Measurements from ENCODE around the gene CASS4. TPM values are rescaled to one million over a fixed set of nuclear protein-coding genes. Genes with fewer than 3 reads are reported as not detected.

Gene CASS4
- total and polyA plus RNA-seq, 7 donors: 0.08 to 0.73 (median 0.34) TPM

- no peaks in the 10 kb centered on the region for H3K36me3 ChIP-seq (ENCODE audit: insufficient read depth in 1 of 2, low read depth in 1 of 2)
- WGBS, 3 donors: 46 to 57% (median 49%) methylated on average over 6 of the region's 6 CpGs
- no peak for DNase-seq
- H3K4me3 ChIP-seq: no peak overlapping the region
- no peak overlapping the region for H3K27ac ChIP-seq
- no peaks in the 10 kb centered on the region for H3K4me1 ChIP-seq
- intact Hi-C loops (cut with DNase I): no loop called here
- TF ChIP-seq, protein P1, sequence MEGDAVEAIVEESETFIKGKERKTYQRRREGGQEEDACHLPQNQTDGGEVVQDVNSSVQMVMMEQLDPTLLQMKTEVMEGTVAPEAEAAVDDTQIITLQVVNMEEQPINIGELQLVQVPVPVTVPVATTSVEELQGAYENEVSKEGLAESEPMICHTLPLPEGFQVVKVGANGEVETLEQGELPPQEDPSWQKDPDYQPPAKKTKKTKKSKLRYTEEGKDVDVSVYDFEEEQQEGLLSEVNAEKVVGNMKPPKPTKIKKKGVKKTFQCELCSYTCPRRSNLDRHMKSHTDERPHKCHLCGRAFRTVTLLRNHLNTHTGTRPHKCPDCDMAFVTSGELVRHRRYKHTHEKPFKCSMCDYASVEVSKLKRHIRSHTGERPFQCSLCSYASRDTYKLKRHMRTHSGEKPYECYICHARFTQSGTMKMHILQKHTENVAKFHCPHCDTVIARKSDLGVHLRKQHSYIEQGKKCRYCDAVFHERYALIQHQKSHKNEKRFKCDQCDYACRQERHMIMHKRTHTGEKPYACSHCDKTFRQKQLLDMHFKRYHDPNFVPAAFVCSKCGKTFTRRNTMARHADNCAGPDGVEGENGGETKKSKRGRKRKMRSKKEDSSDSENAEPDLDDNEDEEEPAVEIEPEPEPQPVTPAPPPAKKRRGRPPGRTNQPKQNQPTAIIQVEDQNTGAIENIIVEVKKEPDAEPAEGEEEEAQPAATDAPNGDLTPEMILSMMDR (IDR thresholded peaks at IDR 0.05): no peak
- no peaks in the 10 kb centered on the region for H3K9me3 ChIP-seq
- no peaks in the 10 kb centered on the region for H3K27me3 ChIP-seq (ENCODE audit: insufficient read depth in 3 of 3, low read length in 2 of 3)
- ATAC-seq: no peak
These were observed 21.8 kb downstream of the CASS4 start for GRCh38 chr20:56433880-56434255.

- DNase-seq (no peak), ATAC-seq (no peak)
- H3K27ac ChIP-seq: no peak overlapping the region
- H3K27me3 ChIP-seq (ENCODE audit: insufficient read depth in 3 of 3, low read length in 2 of 3): no peaks in the 10 kb centered on the region
- no peaks in the 10 kb centered on the region for H3K4me1 ChIP-seq
- WGBS, 3 donors: 82 to 88% (median 85%) methylated on average over 20 of the region's 20 CpGs
- no peaks in the 10 kb centered on the region for H3K9me3 ChIP-seq
- no peaks in the 10 kb centered on the region for H3K36me3 ChIP-seq (ENCODE audit: insufficient read depth in 1 of 2, low read depth in 1 of 2)
- intact Hi-C loops (cut with DNase I): no loop called here
- H3K4me3 ChIP-seq: no peak overlapping the region
- TF ChIP-seq, protein P1 (IDR thresholded peaks at IDR 0.05): no peak
These were observed 25.3 kb downstream of the CASS4 start for GRCh38 chr20:56437196-56437960.

DNA sequence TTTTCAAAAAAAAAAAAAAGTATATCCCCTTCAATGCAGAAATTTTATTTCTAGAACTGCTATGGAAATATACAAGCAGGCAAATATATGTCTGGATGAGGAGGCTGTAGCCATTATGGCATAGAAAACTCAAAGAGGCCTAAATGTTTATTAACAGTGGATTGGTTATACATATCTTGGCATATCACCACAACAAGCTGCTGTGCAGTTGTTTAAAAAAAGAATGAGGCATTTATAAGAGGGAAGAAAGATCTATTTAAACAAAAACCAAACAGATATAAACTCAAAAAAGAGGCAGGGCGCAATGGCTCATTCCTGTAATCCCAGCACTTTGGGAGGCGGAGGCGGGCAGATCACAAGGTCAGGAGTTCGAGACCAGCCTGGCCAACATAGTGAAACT lies 26.2 kb downstream of the CASS4 start:
- H3K9me3 ChIP-seq: no peaks in the 10 kb centered on the region
- no peak overlapping the region for H3K27ac ChIP-seq
- H3K4me3 ChIP-seq: no peak overlapping the region
- no peak for DNase-seq
- ATAC-seq: no peak
- TF ChIP-seq, protein P1 (IDR thresholded peaks at IDR 0.05): no peak
- no peaks in the 10 kb centered on the region for H3K4me1 ChIP-seq
- H3K36me3 ChIP-seq (ENCODE audit: insufficient read depth in 1 of 2, low read depth in 1 of 2): no peaks in the 10 kb centered on the region
- WGBS, 3 donors: 95 to 97% (median 97%) methylated on average over 4 of the region's 4 CpGs
- intact Hi-C loops (cut with DNase I): no loop called here
- no peaks in the 10 kb centered on the region for H3K27me3 ChIP-seq (ENCODE audit: insufficient read depth in 3 of 3, low read length in 2 of 3)

GRCh38 chr20:56439771-56440291 lies 27.8 kb downstream of the CASS4 start:
- Histone ChIP-seq H3K4me1 (no peaks in the 10 kb centered on the region), H3K4me3 (no peak overlapping the region), H3K36me3 (ENCODE audit: insufficient read depth in 1 of 2, low read depth in 1 of 2) (no peaks in the 10 kb centered on the region), H3K27me3 (ENCODE audit: insufficient read depth in 3 of 3, low read length in 2 of 3) (peaks cover 0 to 1% (median 0%) of the 10 kb centered on the region in 3 donors), H3K27ac (no peak overlapping the region), H3K9me3 (no peaks in the 10 kb centered on the region)
- DNase-seq (peak in 1 of 2 donors; percentile 60), ATAC-seq (peak in 1 of 4 donors; percentile 67)
- TF ChIP-seq, protein P1 (IDR thresholded peaks at IDR 0.05): no peak
- 24 to 40% (median 27%) methylated on average over 5 of the region's 5 CpGs for WGBS, 3 donors
- intact Hi-C loops (cut with DNase I): loop anchor here in 1 of 2 donors (10.0 kb wide), 1 partner anchor 1635 kb away; no protein-coding TSS in a partner anchor
